HG02678 (cell line): ENCODE measurements around the gene KNSTRN.

Experiments
- ATAC-seq: cut with Tn5 transposase; IDR thresholded peaks from one replicate; pipeline ENCODE4 v1.9.1; 2021; ENCODE audit warnings: mild to moderate bottlenecking, moderate library complexity; ENCODE audit not compliant: unreplicated experiment

Gene KNSTRN

DNA sequence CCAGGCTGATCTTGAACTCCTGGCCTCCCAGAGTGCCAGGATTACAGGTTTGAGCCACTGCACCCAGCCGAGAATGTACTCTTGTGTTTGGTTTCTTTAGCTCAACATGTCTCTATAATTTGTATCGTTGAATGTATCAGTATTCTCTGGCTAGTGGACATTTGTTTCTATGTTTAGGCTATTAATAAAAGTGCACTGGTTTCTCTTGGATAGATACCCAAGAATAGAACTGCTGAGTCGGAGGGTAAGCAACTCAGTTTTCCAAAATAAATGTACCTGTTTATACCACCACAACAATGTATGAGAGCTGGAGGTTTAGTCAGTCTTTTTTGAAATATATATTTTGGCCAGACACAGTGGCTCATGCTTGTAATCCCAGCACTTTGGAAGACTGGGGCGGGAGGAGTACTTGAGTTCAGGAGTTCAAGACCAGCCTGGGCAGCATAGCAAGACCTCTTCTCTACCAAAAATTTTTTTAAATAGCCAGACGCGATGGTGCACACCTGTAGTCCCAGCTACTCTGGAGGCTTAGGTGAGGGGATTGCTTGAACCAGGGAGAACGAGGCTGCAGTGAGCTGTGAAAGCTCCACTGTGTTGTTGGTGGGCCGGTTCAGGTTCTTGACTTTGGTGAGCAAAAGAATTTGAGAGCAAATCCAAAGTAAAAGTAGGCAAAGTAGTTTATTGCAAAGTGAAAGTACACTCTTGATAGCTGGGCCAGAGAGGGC is 15.3 kb downstream of the KNSTRN start:
- ATAC-seq = no peak

DNA sequence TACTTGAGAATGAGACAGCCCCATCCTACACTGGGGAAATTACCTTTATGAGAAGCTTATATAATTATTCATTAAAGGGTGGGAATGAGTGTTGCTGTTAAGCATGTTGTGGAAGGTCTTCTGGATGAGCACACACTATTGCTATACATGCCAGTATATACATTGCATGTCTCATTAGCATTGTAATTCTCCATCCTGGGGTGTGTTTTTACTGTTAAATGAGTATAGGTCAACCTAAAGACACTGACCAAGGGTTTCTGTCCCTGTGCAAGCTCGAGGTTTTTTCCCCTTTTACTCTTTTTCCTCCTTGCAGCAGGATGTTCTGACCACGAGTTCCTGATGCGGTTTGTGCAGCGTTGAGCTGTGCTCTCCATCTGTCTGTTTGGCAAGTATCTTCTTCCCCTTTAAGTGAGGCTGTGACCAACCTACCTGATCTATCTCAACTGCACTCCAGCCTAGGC is 15.9 kb downstream of the KNSTRN start:
- peak; percentile 79 for ATAC-seq

DNA sequence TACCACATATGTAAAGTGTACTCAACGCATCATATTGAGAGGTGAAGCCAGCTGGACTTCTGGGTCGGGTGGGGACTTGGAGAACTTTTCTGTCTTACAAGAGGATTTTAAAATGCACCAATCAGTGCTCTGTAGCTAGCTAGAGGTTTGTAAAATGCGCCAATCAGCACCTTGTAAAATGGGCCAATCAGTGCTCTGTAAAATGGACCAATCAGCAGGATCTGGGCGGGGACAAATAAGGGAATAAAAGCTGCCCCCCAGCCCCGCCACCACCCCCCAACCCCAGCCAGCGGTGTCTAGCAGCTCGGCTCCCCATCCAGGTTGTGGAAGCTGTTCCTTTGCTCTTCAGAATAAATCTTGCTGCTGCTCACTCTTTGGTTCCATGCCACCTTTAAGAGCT is 16.8 kb downstream of the KNSTRN start:
- ATAC-seq = no peak

GRCh38 chr15:40405501-40406381 is 23.2 kb downstream of the KNSTRN start, which contains the start of gene IVD:
IVD (plus strand) TSS chr15:40405795; CDS start chr15:40405828, 33 bp downstream.
- peak; percentile 88 for ATAC-seq

- ATAC-seq = peak; percentile 55
These were observed 24.9 kb downstream of the KNSTRN start for GRCh38 chr15:40407330-40407990.

GRCh38 chr15:40409366-40409765 is 26.8 kb downstream of the KNSTRN start:
- no peak for ATAC-seq

DNA sequence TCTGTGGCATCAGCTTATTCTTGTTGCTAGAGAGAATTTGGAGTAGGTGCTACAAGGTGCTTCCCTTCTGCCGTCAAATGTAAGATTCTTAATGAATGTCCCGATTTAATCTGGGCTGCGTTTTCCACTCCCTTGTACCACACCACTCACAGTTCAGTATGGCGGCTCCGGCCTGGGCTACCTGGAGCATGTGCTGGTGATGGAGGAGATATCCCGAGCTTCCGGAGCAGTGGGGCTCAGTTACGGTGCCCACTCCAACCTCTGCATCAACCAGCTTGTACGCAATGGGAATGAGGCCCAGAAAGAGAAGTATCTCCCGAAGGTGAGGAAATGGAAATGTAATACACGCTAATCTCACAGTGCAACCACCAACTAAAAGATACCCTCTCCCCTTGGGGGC is 28.0 kb downstream of the KNSTRN start:
- ATAC-seq = no peak

DNA sequence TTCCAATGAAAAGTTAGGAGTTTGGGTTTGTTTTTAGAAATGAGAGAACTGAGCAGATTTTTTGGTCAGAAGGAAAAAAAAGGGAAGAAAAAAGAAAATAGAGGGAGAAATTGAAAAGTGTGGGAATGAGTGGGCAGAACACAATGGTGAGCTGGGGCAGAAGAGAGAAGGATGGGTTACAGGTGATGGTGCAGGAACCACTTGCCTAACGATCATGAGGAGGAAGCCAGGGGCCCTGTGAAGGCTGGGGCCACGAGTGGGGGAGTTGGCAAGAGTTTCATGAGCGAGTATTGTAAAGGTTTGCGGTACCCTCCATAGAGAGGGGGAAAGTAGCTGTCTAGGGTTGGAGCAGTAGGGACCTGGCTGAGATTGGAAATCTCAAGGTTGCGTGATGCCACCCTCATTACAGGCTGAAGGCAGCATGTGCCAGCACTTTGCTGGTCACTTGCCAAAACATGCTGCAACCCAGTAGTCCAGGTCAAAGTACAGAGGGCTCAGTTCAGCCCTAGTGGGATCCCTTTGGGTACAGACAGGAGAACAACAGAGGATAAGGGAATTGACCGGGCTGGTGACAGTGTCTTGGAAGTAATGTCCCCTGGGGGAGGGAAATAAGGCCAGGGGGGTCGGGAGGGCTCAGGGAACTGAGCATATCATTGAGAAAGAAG is 29.7 kb downstream of the KNSTRN start:
- no peak for ATAC-seq

GRCh38 chr15:40413036-40413435 is 30.5 kb downstream of the KNSTRN start:
- ATAC-seq = no peak

- no peak for ATAC-seq
These were observed 32.3 kb downstream of the KNSTRN start for GRCh38 chr15:40414816-40415215.

DNA sequence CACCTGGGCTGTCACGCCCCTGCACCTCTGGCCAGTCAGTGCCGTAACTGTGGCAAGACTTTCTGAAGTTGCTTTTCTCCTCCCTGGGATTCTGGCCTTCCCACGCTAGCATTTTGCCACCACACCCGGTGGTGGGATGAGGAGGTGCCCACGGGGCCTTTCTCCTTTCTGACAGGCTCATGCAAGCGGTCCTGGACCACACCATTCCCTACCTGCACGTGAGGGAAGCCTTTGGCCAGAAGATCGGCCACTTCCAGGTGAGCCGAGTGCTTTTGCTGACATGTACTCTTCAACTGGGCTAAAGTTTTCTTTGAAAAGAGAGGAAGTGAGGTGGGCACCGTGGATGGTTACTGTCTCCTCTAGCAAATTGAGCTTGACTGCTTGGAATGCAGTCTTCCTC is 32.7 kb downstream of the KNSTRN start:
- ATAC-seq = no peak

GRCh38 chr15:40416056-40416455 is 33.5 kb downstream of the KNSTRN start:
- ATAC-seq = no peak

GRCh38 chr15:40418126-40418525 is 35.6 kb downstream of the KNSTRN start:
- no peak for ATAC-seq

- ATAC-seq = no peak
These were observed 37.7 kb downstream of the KNSTRN start for GRCh38 chr15:40420071-40420713.

DNA sequence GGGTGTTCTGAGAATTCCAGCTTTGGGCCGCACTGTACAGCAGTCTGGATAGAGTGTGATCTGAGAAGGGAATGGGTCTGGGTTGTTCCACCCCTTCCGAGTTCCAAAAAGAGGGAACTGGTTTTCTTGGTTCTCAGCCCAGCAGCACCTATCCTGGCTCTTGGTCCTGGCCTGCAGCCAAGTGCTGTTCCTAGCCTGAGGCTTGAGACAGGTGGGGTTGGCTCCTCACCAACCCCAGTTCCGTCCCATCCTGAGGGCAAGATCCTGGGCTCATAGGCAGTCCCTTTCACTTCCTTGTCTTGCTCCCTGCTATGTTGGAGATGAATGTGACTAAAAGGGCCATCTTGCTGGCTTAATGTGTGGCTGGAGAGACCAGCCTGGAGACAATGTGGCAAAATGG is 38.3 kb downstream of the KNSTRN start:
- no peak for ATAC-seq

DNA sequence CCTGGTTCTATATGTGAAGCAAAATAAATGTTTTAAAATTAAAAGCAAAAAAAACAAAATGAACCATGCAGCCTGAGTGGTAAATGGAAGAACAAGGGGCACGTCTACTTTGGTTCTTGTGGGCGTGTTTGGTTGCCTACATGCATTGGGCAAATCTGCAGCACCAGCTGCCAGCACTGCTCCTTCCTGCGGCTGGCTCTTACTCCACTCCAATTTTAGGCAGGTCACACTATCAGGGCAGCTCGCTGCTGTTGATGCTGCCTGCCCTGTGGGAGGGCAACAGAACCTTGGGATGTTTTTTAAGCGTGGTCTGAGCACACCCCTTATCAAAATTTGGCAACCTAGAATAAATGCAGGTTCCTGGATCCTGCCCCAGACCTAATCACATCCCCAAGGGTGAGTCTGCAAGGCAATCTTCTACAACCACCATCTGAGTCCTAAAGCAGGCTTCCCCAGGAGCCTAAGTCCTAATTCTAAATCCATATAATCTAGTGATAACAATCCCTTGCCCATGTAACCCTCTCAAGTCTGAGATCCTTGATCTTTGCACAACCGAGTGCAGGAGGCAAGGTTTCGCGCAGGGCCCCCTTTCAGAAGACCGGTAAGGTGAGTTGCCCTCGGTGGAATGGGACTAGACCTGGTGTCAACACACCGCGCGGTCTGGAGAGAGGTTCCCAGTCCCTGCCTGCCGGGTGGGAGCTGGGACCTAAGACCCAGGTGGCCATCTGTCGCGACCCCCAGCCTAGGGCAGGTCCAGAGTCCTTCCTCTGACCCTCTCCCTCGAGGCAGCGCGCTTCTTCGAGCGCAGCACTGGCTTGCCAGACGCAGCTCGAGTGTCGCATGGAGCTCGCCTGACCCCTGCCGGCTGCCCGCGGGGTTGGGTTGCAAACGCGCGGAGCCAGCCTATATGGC is 39.0 kb downstream of the KNSTRN start:
- ATAC-seq = peak; percentile 62

GRCh38 chr15:40424483-40425115 is 42.1 kb downstream of the KNSTRN start:
- ATAC-seq = no peak

DNA sequence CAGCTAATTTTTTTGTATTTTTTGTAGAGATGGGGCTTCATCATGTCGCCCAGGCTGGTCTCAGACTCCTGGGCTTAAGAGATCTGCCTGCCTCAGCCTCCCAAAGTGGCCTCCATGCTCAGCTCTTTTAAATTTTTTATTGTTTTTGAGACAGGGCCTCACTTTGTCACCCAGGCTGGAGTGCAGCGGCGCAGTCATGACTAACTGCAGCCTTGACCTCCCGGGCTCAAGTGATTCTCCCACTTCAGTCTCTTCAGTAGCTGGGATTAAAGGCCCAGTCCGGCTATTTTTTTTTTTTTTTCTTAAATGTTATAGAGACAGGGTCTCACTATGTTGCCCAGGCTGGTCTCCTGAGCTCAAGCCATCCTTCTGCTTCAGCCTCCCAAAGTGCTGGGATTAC is 43.2 kb downstream of the KNSTRN start:
- no peak for ATAC-seq

GRCh38 chr15:40427188-40427587 is 44.7 kb downstream of the KNSTRN start:
- ATAC-seq = no peak
